Gastrocnemius medialis (tissue), 4 donors: ENCODE results near the gene CDC14A. TPM values are rescaled to one million over a fixed set of nuclear protein-coding genes. Genes with fewer than 3 reads are reported as not detected.

Source experiments
- ATAC-seq, 2 donors: fragments of 150-250 bp; one replicate each; pipeline ENCODE4 v1.9.1; 2016
- DNase-seq, 2 donors: peaks; one replicate each; pipeline ENCODE4 v3.0.0-alpha.2; 2019
- H3K27ac ChIP-seq, 4 donors: fragments of 200-600 bp; sonication (generic); 1 replicate in 1 of 4; 2 replicates in 3 of 4; pipeline ENCODE4 v1.5.1; 2016 to 2018; ENCODE audit warnings: mild to moderate bottlenecking in 2 of 4, moderate library complexity in 1 of 4
- H3K27me3 ChIP-seq, 3 donors: fragments of 200-600 bp; sonication (generic) in 2 of 3; 1 replicate in 1 of 3; 2 replicates in 2 of 3; pipeline versions ENCODE4 v1.5.1 to v1.6.0; 2016 to 2019; ENCODE audit warnings: mild to moderate bottlenecking in 1 of 3, moderate library complexity in 1 of 3
- H3K36me3 ChIP-seq, 2 donors: fragments of 200-600 bp; sonication (generic) in 1 of 2; one replicate each; pipeline ENCODE4 v1.5.1; 2017 to 2018
- H3K4me1 ChIP-seq, 2 donors: fragments of 200-600 bp; sonication (generic) in 1 of 2; one replicate each; pipeline ENCODE4 v1.5.1; 2016 to 2017; ENCODE audit warnings: mild to moderate bottlenecking in 2 of 2
- H3K4me3 ChIP-seq, 4 donors: fragments of 200-600 bp; sonication (generic) in 3 of 4; 1 replicate in 1 of 4; 2 replicates in 3 of 4; pipeline ENCODE4 v1.5.1; 2016 to 2019; ENCODE audit warnings: mild to moderate bottlenecking in 2 of 4
- H3K9me3 ChIP-seq, 3 donors: fragments of 200-600 bp; sonication (generic) in 2 of 3; 1 replicate in 1 of 3; 2 replicates in 2 of 3; pipeline ENCODE4 v1.5.1; 2016 to 2019
- POLR2A ChIP-seq, 2 donors: fragments of 450-650 bp; IDR thresholded peaks; one replicate each; pipeline ENCODE4 v1.6.1; 2017; ENCODE audit warnings: antibody characterized with exemption in 2 of 2, mild to moderate bottlenecking in 2 of 2, moderate library complexity in 2 of 2
- in situ Hi-C, 4 donors: fragments of 200-750 bp; cut with MboI; loops; one replicate each; pipeline versions ENCODE4 v1.15.0 to v1.8.0; 2017; ENCODE audit warnings: low sequenced_read_pairs in 4 of 4
- intact Hi-C: fragments of 100-400 bp; cut with DNase I; formaldehyde crosslinking; loops from one replicate; pipeline ENCODE4 v1.15.1; 2023; ENCODE audit warnings: low total_unique reads
- total RNA-seq, 4 donors: library from RNA; depleted of rRNA; stranded (reverse); fragments of >200 nt; gene quantifications; one replicate each; pipeline versions ENCODE4 v1.1.0 to v1.2.3, GENCODE V29; 2016
- TF ChIP-seq, protein P1 (sequence below), 5 experiments: fragments of 450-650 bp in 3 of 5; fragments of 200-600 bp in 2 of 5; sonication (generic) in 2 of 5; IDR thresholded peaks in 4 of 5; conservative IDR thresholded peaks in 1 of 5; 1 replicate in 4 of 5; 2 replicates in 1 of 5; pipeline ENCODE4 v1.5.1; 2016 to 2019; ENCODE audit warnings: antibody characterized with exemption in 5 of 5, mild to moderate bottlenecking in 3 of 5, moderate library complexity in 3 of 5

CDC14A gene
- total RNA-seq, 4 donors from 2014 or later = 2.1 to 10.0 (median 6.0) TPM

DNA sequence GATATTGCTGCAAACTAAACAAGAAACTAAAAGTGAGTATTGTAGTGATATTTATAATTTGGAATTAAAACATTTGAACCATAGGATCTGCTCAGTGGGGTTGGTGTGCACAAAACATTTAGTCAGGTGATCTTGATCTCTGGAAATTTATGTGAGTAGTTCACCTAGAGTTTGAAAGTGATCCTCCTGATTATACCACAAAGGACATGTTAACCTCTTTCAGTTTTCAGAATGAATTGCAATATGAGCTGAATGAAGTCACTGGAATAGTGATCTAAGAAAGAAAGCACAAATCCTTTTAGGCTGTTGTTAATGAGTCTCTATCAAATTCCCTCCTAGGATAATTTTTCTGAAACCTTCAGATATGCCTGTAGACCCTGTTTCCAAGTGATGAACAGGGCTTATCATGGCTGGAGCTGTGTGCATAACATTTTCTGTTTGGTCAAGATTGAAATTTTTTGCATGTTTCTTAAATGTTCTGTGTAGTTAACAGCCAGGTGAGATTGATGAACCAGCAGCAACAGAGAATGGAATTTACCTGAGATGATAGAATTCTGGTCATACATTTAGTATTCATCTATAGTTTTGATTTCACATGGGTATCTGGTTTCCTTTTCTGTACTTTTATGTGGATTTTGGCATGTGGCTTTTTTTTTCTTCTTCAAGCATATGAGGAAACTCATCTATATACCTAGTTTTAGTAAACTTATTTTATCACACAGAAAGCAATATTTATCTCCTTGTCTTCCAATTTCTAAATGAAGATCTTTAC is 25.5 kb downstream of the CDC14A start:
- DNase-seq (no peak), ATAC-seq (no peak)
- Histone ChIP-seq H3K36me3 (no peaks in the 10 kb centered on the region), H3K27me3 (no peaks in the 10 kb centered on the region), H3K9me3 (no peaks in the 10 kb centered on the region), H3K4me1 (no peaks in the 10 kb centered on the region), H3K27ac (no peak overlapping the region), H3K4me3 (no peak overlapping the region)
- TF ChIP-seq, protein P1, sequence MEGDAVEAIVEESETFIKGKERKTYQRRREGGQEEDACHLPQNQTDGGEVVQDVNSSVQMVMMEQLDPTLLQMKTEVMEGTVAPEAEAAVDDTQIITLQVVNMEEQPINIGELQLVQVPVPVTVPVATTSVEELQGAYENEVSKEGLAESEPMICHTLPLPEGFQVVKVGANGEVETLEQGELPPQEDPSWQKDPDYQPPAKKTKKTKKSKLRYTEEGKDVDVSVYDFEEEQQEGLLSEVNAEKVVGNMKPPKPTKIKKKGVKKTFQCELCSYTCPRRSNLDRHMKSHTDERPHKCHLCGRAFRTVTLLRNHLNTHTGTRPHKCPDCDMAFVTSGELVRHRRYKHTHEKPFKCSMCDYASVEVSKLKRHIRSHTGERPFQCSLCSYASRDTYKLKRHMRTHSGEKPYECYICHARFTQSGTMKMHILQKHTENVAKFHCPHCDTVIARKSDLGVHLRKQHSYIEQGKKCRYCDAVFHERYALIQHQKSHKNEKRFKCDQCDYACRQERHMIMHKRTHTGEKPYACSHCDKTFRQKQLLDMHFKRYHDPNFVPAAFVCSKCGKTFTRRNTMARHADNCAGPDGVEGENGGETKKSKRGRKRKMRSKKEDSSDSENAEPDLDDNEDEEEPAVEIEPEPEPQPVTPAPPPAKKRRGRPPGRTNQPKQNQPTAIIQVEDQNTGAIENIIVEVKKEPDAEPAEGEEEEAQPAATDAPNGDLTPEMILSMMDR (IDR thresholded peaks at IDR 0.05 in 4 of 5, conservative IDR thresholded peaks at IDR 0.05 in 1 of 5) = no peak
- no peak for TF ChIP-seq POLR2A (IDR thresholded peaks at IDR 0.05)
- in situ Hi-C loops (no loop called here), intact Hi-C loops (no loop called here)

DNA sequence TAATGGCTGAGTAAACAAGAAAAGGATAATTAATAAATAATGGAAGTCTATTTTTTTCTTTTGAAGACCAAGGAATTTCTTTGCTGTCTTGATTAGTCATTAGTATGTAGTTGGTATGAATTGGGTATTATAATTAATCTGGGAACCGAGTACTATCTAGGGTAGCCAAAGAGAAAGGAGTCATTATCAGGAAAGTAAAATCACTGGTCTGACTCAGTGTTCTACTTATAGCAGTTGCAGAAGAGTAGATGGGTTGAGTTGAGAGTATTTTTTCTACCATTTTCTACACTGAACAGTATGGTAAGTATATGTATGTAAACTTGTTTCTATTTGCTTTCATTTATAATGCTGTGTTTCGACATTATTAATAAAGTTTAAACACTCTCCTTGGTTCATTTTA is 26.6 kb downstream of the CDC14A start:
- Histone ChIP-seq H3K27ac (no peak overlapping the region), H3K9me3 (no peaks in the 10 kb centered on the region), H3K4me1 (no peaks in the 10 kb centered on the region), H3K27me3 (no peaks in the 10 kb centered on the region), H3K4me3 (no peak overlapping the region), H3K36me3 (no peaks in the 10 kb centered on the region)
- in situ Hi-C loops (no loop called here), intact Hi-C loops (no loop called here)
- DNase-seq = no peak
- TF ChIP-seq, protein P1 (IDR thresholded peaks at IDR 0.05 in 4 of 5, conservative IDR thresholded peaks at IDR 0.05 in 1 of 5) = no peak
- no peak for TF ChIP-seq POLR2A (IDR thresholded peaks at IDR 0.05)
- ATAC-seq = no peak

DNA sequence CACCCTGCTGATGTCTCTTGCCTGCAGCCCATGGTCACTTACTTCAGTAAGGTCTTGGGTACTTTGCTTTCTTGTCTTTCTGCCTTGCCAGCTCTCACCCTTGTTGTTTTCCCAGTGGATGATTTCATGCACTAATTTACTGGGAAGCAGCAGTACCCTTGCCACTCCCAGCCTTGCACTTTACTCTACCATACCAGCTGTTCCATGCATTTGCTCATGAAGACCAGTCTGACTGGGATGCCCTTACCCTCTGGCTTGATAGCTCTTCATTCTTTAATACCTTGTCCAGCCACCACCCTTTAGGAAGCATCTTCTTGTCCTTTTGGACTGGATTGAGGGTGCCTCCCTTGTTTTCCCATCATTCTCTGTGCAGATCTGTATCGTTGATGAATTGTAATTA is 28.3 kb downstream of the CDC14A start:
- H3K4me1 ChIP-seq = no peaks in the 10 kb centered on the region
- H3K27me3 ChIP-seq = no peaks in the 10 kb centered on the region
- in situ Hi-C loops = no loop called here
- DNase-seq (no peak), ATAC-seq (no peak)
- intact Hi-C loops = no loop called here
- no peaks in the 10 kb centered on the region for H3K9me3 ChIP-seq
- TF ChIP-seq, protein P1 (IDR thresholded peaks at IDR 0.05 in 4 of 5, conservative IDR thresholded peaks at IDR 0.05 in 1 of 5) = no peak
- TF ChIP-seq POLR2A (IDR thresholded peaks at IDR 0.05) = no peak
- H3K36me3 ChIP-seq = no peaks in the 10 kb centered on the region
- H3K27ac ChIP-seq = no peak overlapping the region
- no peak overlapping the region for H3K4me3 ChIP-seq

DNA sequence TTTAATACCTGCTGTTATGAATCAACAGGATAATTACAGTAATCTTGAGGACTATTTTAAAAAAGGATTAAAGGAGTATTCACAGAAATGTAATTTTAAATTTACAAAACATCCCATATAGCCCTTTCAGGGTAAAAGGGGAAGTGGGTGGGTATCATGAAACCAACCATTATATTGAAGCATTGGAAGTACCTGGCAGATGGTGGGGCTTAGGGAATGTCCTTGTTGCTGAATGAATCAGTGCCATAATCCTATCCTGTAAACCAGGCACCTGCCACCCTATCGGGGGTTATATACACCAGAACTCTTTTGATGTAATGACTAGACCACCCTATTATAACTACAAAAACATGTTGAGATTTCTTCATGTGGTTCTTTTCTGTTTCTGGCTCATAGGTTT is 30.4 kb downstream of the CDC14A start:
- H3K4me1 ChIP-seq = no peaks in the 10 kb centered on the region
- no peaks in the 10 kb centered on the region for H3K9me3 ChIP-seq
- ATAC-seq = no peak
- intact Hi-C loops = no loop called here
- H3K4me3 ChIP-seq = no peak overlapping the region
- no peak for DNase-seq
- in situ Hi-C loops = no loop called here
- no peaks in the 10 kb centered on the region for H3K36me3 ChIP-seq
- H3K27me3 ChIP-seq = no peaks in the 10 kb centered on the region
- TF ChIP-seq, protein P1 (IDR thresholded peaks at IDR 0.05 in 4 of 5, conservative IDR thresholded peaks at IDR 0.05 in 1 of 5) = no peak
- TF ChIP-seq POLR2A (IDR thresholded peaks at IDR 0.05) = no peak
- H3K27ac ChIP-seq = no peak overlapping the region
